HepG2 (cell line): ENCODE measurements around the gene WASHC3. TPM values are rescaled to one million over a fixed set of nuclear protein-coding genes. Genes with fewer than 3 reads are reported as not detected.

Experiments used
- ARNTL ChIP-seq: sonication (generic); formaldehyde crosslinking; IDR thresholded peaks from 2 replicates; pipeline ENCODE4 v1.4.0; 2020; ENCODE audit warnings: mild to moderate bottlenecking, missing genetic modification reagents
- CENPT ChIP-seq: sonication (generic); formaldehyde crosslinking; IDR thresholded peaks from 2 replicates; pipeline ENCODE4 v1.8.0; 2022; ENCODE audit warnings: low read depth, mild to moderate bottlenecking, moderate library complexity, missing genetic modification reagents
- EZH2 ChIP-seq: conservative IDR thresholded peaks from 2 replicates; pipeline ENCODE4 v1.6.1; 2012; ENCODE audit warnings: mild to moderate bottlenecking, low read depth, low read length, moderate library complexity
- FOXJ3 ChIP-seq: sonication (generic); formaldehyde crosslinking; IDR thresholded peaks from 2 replicates; pipeline ENCODE4 v1.4.0; 2020; ENCODE audit warnings: missing genetic modification reagents, mild to moderate bottlenecking, borderline replicate concordance
- HNRNPUL1 ChIP-seq: fragments of 200-400 bp; formaldehyde crosslinking; IDR thresholded peaks from 2 replicates; pipeline ENCODE4 v1.6.1; 2017; ENCODE audit warnings: low read depth, mild to moderate bottlenecking, low read length, moderate library complexity
- MLX ChIP-seq: IDR thresholded peaks from 2 replicates; pipeline ENCODE4 v1.6.1; 2016
- MXI1 ChIP-seq: IDR thresholded peaks from 3 replicates; pipeline ENCODE4 v1.6.1; 2012; ENCODE audit warnings: low read depth, low read length, inconsistent platforms, borderline replicate concordance
- NFAT5 ChIP-seq: sonication (generic); formaldehyde crosslinking; IDR thresholded peaks from 2 replicates; pipeline ENCODE4 v1.4.0; 2020; ENCODE audit warnings: missing genetic modification reagents
- NRL ChIP-seq: sonication (generic); formaldehyde crosslinking; IDR thresholded peaks from 2 replicates; pipeline ENCODE4 v1.5.0; 2020; ENCODE audit warnings: missing genetic modification reagents, mild to moderate bottlenecking, moderate library complexity, borderline replicate concordance
- RARG ChIP-seq: sonication (generic); formaldehyde crosslinking; IDR thresholded peaks from 2 replicates; pipeline ENCODE4 v1.4.0; 2020; ENCODE audit warnings: low read depth, mild to moderate bottlenecking, missing genetic modification reagents
- RERE ChIP-seq: IDR thresholded peaks from 2 replicates; pipeline ENCODE4 v1.6.1; 2016; ENCODE audit warnings: low read depth, missing genetic modification reagents, missing compliant biosample characterization
- SP4 ChIP-seq: sonication (generic); formaldehyde crosslinking; IDR thresholded peaks from 2 replicates; pipeline ENCODE4 v1.8.1; 2023; ENCODE audit warnings: mild to moderate bottlenecking, missing genetic modification reagents
- U2AF2 ChIP-seq: fragments of 200-400 bp; formaldehyde crosslinking; IDR thresholded peaks from 2 replicates; pipeline ENCODE4 v1.6.1; 2017; ENCODE audit warnings: low read depth, mild to moderate bottlenecking, low read length
- ZFP62 ChIP-seq: sonication (generic); formaldehyde crosslinking; IDR thresholded peaks from 2 replicates; pipeline ENCODE4 v1.4.0; 2020; ENCODE audit warnings: missing genetic modification reagents
- ZFY ChIP-seq: sonication (generic); formaldehyde crosslinking; IDR thresholded peaks from 2 replicates; pipeline ENCODE4 v1.4.0; 2020; ENCODE audit warnings: missing genetic modification reagents
- ZNF17 ChIP-seq: sonication (generic); formaldehyde crosslinking; IDR thresholded peaks from 2 replicates; pipeline ENCODE4 v1.5.0; 2020; ENCODE audit warnings: mild to moderate bottlenecking, missing genetic modification reagents
- ZNF441 ChIP-seq: sonication (generic); formaldehyde crosslinking; IDR thresholded peaks from 2 replicates; pipeline ENCODE4 v1.7.0; 2021; ENCODE audit warnings: missing genetic modification reagents, borderline replicate concordance
- ZNF563 ChIP-seq: sonication (generic); formaldehyde crosslinking; IDR thresholded peaks from 2 replicates; pipeline ENCODE4 v1.8.0; 2022; ENCODE audit warnings: mild to moderate bottlenecking, moderate library complexity, missing genetic modification reagents
- polyA plus RNA-seq, 8 experiments: library from polyadenylated mRNA; depleted of rRNA in 3 of 8; stranded (reverse) in 7 of 8; unstranded in 1 of 8; fragments of >200 nt; fragmentation: Illumina TruSeq in 4 of 8; extraction: Trizol in 4 of 8; gene quantifications; 2 replicates each; pipeline versions ENCODE4 v1.2.1 to v1.2.3, GENCODE V29; 2011 to 2016; ENCODE audit warnings: low read depth in 4 of 8, missing spikeins in 1 of 8, mixed read lengths in 1 of 8; ENCODE audit not compliant: insufficient read depth in 1 of 8
- total RNA-seq, 5 experiments: library from RNA; depleted of rRNA; stranded (reverse); fragments of >200 nt; fragmentation: Illumina TruSeq; extraction: Trizol; gene quantifications; 2 replicates each; pipeline ENCODE4 v1.2.3, GENCODE V29; 2016; ENCODE audit warnings: low read depth in 1 of 5

Gene WASHC3
- total and polyA plus RNA-seq, 2 of the 13 experiments (the other 11 are each of a cell fraction or from before 2014, with no cell fraction given): 32.7 to 47.3 TPM

GRCh38 chr12:102061560-102062418 lies at the start of gene WASHC3 (continued):
- TF ChIP-seq NFAT5 (CRISPR knock-in tag): 0 out of 2 replicates have a peak, but pooled peaks have one; percentile 48
- TF ChIP-seq RERE: no peak
- TF ChIP-seq ZNF441 (CRISPR knock-in tag): no peak
- peak; percentile 60 for TF ChIP-seq SP4 (CRISPR knock-in tag)
- TF ChIP-seq NRL (CRISPR knock-in tag): no peak
- TF ChIP-seq CENPT (CRISPR knock-in tag): no peak
- TF ChIP-seq ZNF563 (CRISPR knock-in tag): no peak
- no peak for TF ChIP-seq HNRNPUL1
- TF ChIP-seq ZFP62 (CRISPR knock-in tag): no peak
- TF ChIP-seq MLX: no peak
- TF ChIP-seq FOXJ3 (CRISPR knock-in tag): no peak
- TF ChIP-seq ZNF17 (CRISPR knock-in tag): no peak
- TF ChIP-seq U2AF2: no peak
- TF ChIP-seq MXI1: peak; percentile 25; the same call in 1 of the 3 replicates
- no peak for TF ChIP-seq RARG (CRISPR knock-in tag)
- peak; percentile 88 for TF ChIP-seq ZFY (CRISPR knock-in tag)
- TF ChIP-seq EZH2: no peak
- no peak for TF ChIP-seq ARNTL (CRISPR knock-in tag)
